Gastrocnemius medialis (tissue), 4 donors: ENCODE data around the gene VAMP3. TPM values are rescaled to one million over a fixed set of nuclear protein-coding genes. Genes with fewer than 3 reads are reported as not detected.

Experiments
- ATAC-seq, 2 donors: fragments of 150-250 bp; one replicate each; pipeline ENCODE4 v1.9.1; 2016
- DNase-seq, 2 donors: peaks; one replicate each; pipeline ENCODE4 v3.0.0-alpha.2; 2019
- H3K27ac ChIP-seq, 4 donors: fragments of 200-600 bp; sonication (generic); 1 replicate in 1 of 4; 2 replicates in 3 of 4; pipeline ENCODE4 v1.5.1; 2016 to 2018; ENCODE audit warnings: mild to moderate bottlenecking in 2 of 4, moderate library complexity in 1 of 4
- H3K27me3 ChIP-seq, 3 donors: fragments of 200-600 bp; sonication (generic) in 2 of 3; 1 replicate in 1 of 3; 2 replicates in 2 of 3; pipeline versions ENCODE4 v1.5.1 to v1.6.0; 2016 to 2019; ENCODE audit warnings: mild to moderate bottlenecking in 1 of 3, moderate library complexity in 1 of 3
- H3K36me3 ChIP-seq, 2 donors: fragments of 200-600 bp; sonication (generic) in 1 of 2; one replicate each; pipeline ENCODE4 v1.5.1; 2017 to 2018
- H3K4me1 ChIP-seq, 2 donors: fragments of 200-600 bp; sonication (generic) in 1 of 2; one replicate each; pipeline ENCODE4 v1.5.1; 2016 to 2017; ENCODE audit warnings: mild to moderate bottlenecking in 2 of 2
- H3K4me3 ChIP-seq, 4 donors: fragments of 200-600 bp; sonication (generic) in 3 of 4; 1 replicate in 1 of 4; 2 replicates in 3 of 4; pipeline ENCODE4 v1.5.1; 2016 to 2019; ENCODE audit warnings: mild to moderate bottlenecking in 2 of 4
- H3K9me3 ChIP-seq, 3 donors: fragments of 200-600 bp; sonication (generic) in 2 of 3; 1 replicate in 1 of 3; 2 replicates in 2 of 3; pipeline ENCODE4 v1.5.1; 2016 to 2019
- POLR2A ChIP-seq, 2 donors: fragments of 450-650 bp; IDR thresholded peaks; one replicate each; pipeline ENCODE4 v1.6.1; 2017; ENCODE audit warnings: antibody characterized with exemption in 2 of 2, mild to moderate bottlenecking in 2 of 2, moderate library complexity in 2 of 2
- in situ Hi-C, 4 donors: fragments of 200-750 bp; cut with MboI; loops; one replicate each; pipeline versions ENCODE4 v1.15.0 to v1.8.0; 2017; ENCODE audit warnings: low sequenced_read_pairs in 4 of 4
- intact Hi-C: fragments of 100-400 bp; cut with DNase I; formaldehyde crosslinking; loops from one replicate; pipeline ENCODE4 v1.15.1; 2023; ENCODE audit warnings: low total_unique reads
- total RNA-seq, 4 donors: library from RNA; depleted of rRNA; stranded (reverse); fragments of >200 nt; gene quantifications; one replicate each; pipeline versions ENCODE4 v1.1.0 to v1.2.3, GENCODE V29; 2016
- TF ChIP-seq, protein P1 (sequence below), 5 experiments: fragments of 450-650 bp in 3 of 5; fragments of 200-600 bp in 2 of 5; sonication (generic) in 2 of 5; IDR thresholded peaks in 4 of 5; conservative IDR thresholded peaks in 1 of 5; 1 replicate in 4 of 5; 2 replicates in 1 of 5; pipeline ENCODE4 v1.5.1; 2016 to 2019; ENCODE audit warnings: antibody characterized with exemption in 5 of 5, mild to moderate bottlenecking in 3 of 5, moderate library complexity in 3 of 5

Gene VAMP3
- total RNA-seq, 4 donors from 2014 or later, result 63.7 to 71.2 (median 69.7) TPM

DNA sequence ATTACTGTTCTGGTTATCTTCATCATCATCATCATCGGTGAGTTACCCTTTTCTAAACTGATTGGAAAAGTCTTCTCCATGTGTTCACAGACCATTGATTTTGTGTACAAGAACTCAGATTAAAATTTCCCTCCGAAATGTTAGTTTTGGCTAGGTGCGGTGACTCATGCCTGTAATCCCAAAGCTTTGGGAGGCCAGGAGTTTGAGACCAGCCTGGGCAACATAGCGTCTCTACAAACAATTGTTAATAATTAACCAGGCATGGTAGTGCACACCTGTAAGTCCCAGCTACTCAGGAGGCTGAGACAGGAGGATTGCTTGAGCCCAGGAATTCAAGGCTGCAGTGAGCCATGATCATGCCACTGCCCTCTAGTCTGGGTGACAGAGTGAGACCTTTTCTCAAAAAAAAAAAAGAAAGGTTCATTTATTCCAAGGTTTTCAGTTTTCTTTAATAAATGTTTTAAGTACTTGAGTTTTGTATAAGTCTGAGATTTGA is 7.1 kb downstream of the VAMP3 start:
- peaks cover 2 to 46% of the 10 kb centered on the region in 2 donors for H3K36me3 ChIP-seq
- TF ChIP-seq, protein P1, sequence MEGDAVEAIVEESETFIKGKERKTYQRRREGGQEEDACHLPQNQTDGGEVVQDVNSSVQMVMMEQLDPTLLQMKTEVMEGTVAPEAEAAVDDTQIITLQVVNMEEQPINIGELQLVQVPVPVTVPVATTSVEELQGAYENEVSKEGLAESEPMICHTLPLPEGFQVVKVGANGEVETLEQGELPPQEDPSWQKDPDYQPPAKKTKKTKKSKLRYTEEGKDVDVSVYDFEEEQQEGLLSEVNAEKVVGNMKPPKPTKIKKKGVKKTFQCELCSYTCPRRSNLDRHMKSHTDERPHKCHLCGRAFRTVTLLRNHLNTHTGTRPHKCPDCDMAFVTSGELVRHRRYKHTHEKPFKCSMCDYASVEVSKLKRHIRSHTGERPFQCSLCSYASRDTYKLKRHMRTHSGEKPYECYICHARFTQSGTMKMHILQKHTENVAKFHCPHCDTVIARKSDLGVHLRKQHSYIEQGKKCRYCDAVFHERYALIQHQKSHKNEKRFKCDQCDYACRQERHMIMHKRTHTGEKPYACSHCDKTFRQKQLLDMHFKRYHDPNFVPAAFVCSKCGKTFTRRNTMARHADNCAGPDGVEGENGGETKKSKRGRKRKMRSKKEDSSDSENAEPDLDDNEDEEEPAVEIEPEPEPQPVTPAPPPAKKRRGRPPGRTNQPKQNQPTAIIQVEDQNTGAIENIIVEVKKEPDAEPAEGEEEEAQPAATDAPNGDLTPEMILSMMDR (IDR thresholded peaks at IDR 0.05 in 4 of 5, conservative IDR thresholded peaks at IDR 0.05 in 1 of 5), result no peak
- no peak for TF ChIP-seq POLR2A (IDR thresholded peaks at IDR 0.05)
- no peak overlapping the region for H3K4me3 ChIP-seq
- in situ Hi-C loops, result no loop called here
- no peaks in the 10 kb centered on the region for H3K9me3 ChIP-seq
- ATAC-seq, result no peak
- intact Hi-C loops, result loop anchor here (10.0 kb wide), 1 partner anchor 1073 kb away; the partner anchor contains the start of gene DNAJC11
- no peak for DNase-seq
- H3K27ac ChIP-seq, result no peak overlapping the region
- peaks cover 6% of the 10 kb centered on the region in 2 donors for H3K4me1 ChIP-seq
- H3K27me3 ChIP-seq, result no peaks in the 10 kb centered on the region

DNA sequence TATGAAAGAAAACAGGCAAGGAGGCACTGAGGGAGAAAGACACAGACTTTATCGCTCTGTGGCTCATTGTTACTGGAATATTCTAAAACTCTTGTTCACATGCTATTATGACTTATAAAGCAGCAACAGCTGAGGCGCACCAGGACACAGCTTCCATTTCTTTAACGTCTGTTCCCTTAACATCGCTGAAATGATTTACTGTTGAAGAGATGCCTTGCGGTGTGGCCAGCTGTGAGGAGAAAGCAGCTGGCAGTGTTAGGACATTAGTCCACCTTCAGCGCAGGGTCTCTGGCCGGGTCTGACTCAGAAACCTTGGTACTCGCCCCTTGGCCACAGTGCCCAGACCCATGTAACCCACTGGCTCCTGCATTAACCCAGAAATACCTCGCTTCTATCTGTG is 9.9 kb downstream of the VAMP3 start:
- H3K27me3 ChIP-seq, result no peaks in the 10 kb centered on the region
- intact Hi-C loops (loop anchor here (5.0 kb wide), 1 partner anchor 1096 kb away; the partner anchor contains the start of gene ENO1), in situ Hi-C loops (no loop called here)
- H3K27ac ChIP-seq, result no peak overlapping the region
- peaks cover 2 to 49% of the 10 kb centered on the region in 2 donors for H3K36me3 ChIP-seq
- no peak overlapping the region for H3K4me3 ChIP-seq
- H3K9me3 ChIP-seq, result no peaks in the 10 kb centered on the region
- H3K4me1 ChIP-seq, result peaks cover 15 to 17% of the 10 kb centered on the region in 2 donors
- no peak for ATAC-seq
- TF ChIP-seq POLR2A (IDR thresholded peaks at IDR 0.05), result no peak
- TF ChIP-seq, protein P1 (IDR thresholded peaks at IDR 0.05 in 4 of 5, conservative IDR thresholded peaks at IDR 0.05 in 1 of 5), result no peak
- no peak for DNase-seq

DNA sequence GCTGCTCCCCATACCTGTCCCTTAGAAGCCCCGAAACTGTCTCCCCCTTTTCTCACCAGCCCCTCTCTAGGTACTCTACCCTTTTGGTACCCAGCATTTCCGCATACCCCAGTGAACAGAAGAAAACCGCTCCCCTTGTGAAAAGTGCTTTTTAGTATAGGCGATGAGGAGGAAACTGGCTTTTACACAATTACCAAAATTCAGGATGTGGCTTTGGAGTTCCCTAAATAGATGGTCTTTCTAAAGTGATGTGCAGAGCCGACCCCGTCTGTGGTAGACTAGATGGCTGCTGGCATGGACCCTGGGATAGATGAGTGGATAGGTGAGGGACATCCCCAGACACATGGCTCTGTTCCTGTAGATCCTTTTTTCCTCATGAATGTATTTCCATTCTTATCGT is 10.4 kb downstream of the VAMP3 start:
- Histone ChIP-seq H3K4me3 (no peak overlapping the region), H3K27ac (peak overlapping the region in 2 of 4 donors; percentile 96 to 98), H3K27me3 (no peaks in the 10 kb centered on the region), H3K9me3 (no peaks in the 10 kb centered on the region), H3K4me1 (peaks cover 15 to 20% of the 10 kb centered on the region in 2 donors), H3K36me3 (peaks cover 2 to 50% of the 10 kb centered on the region in 2 donors)
- intact Hi-C loops, result loop anchor here (5.0 kb wide), 1 partner anchor 1096 kb away; the partner anchor contains the start of gene ENO1
- ATAC-seq, result no peak
- in situ Hi-C loops, result no loop called here
- no peak for DNase-seq
- TF ChIP-seq, protein P1 (IDR thresholded peaks at IDR 0.05 in 4 of 5, conservative IDR thresholded peaks at IDR 0.05 in 1 of 5), result no peak
- no peak for TF ChIP-seq POLR2A (IDR thresholded peaks at IDR 0.05)

DNA sequence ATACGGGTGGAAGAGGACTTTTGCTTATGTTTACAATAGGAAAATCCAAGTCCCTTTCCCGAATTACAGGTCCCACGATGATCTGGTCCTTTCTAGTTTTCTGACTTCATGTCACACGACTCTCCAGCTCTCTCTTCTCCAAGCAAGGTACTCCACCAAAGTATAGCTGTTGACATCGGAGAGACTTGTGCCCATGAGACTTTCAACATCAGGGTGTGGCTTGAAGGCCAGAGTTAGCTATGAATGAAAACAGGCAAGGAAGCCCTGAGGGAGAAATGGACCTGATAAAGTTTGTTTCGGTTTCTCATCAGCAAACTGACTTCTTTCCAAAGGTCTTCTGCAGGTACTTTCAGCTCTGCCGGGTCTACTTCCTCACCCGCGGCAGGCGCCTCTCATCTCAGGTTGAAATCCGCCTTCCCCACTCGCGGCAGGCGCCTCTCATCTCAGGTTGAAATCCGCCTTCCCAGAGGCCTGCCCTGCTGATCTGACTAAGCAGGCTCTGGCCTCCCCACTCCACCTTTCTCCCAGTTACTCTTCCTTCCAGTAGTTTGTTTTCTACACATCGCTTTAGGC is 10.9 kb downstream of the VAMP3 start:
- in situ Hi-C loops (no loop called here), intact Hi-C loops (loop anchor here (5.0 kb wide), 1 partner anchor 1095 kb away; the partner anchor contains the start of gene ENO1)
- ATAC-seq (no peak), DNase-seq (no peak)
- no peak overlapping the region for H3K4me3 ChIP-seq
- H3K9me3 ChIP-seq, result no peaks in the 10 kb centered on the region
- H3K27me3 ChIP-seq, result no peaks in the 10 kb centered on the region
- TF ChIP-seq, protein P1 (IDR thresholded peaks at IDR 0.05 in 4 of 5, conservative IDR thresholded peaks at IDR 0.05 in 1 of 5), result no peak
- no peak for TF ChIP-seq POLR2A (IDR thresholded peaks at IDR 0.05)
- peak overlapping the region; percentile 31 to 98 (median 96) for H3K27ac ChIP-seq
- H3K4me1 ChIP-seq, result peaks cover 15 to 25% of the 10 kb centered on the region in 2 donors
- H3K36me3 ChIP-seq, result peaks cover 2 to 52% of the 10 kb centered on the region in 2 donors
